ENCODE measurements around the gene USP44. TPM values are rescaled to one million over a fixed set of nuclear protein-coding genes. Genes with fewer than 3 reads are reported as not detected.

Gene USP44
- total and polyA plus RNA-seq, 5 donors, result 0.84 to 3.4 (median 2.0) TPM

- no peaks in the 10 kb centered on the region for H3K27me3 ChIP-seq (ENCODE audit: control insufficient read depth, insufficient read depth)
- no peaks in the 10 kb centered on the region for H3K9me3 ChIP-seq (ENCODE audit: control insufficient read depth, low read length)
- no peaks in the 10 kb centered on the region for H3K4me1 ChIP-seq (ENCODE audit: control insufficient read depth, insufficient read depth, low read length)
- DNase-seq (no peak), ATAC-seq (peak in 1 of 2 donors; percentile 47)
- WGBS, result 54% methylated on average over 5 of the region's 5 CpGs
- no peak overlapping the region for H3K4me3 ChIP-seq (ENCODE audit: low read length)
- no peak overlapping the region for H3K27ac ChIP-seq (ENCODE audit: low read length)
- intact Hi-C loops (cut with DNase I), result loop anchor here in 3 of 4 donors (5.0 to 10.0 kb wide), 4 partner anchors 178 to 418 kb away; no protein-coding TSS in a partner anchor
Observed at GRCh38 chr12:95532851-95533250, 18.4 kb downstream of the USP44 start.

- DNase-seq (no peak), ATAC-seq (no peak)
- Histone ChIP-seq H3K4me1 (ENCODE audit: control insufficient read depth, insufficient read depth, low read length) (no peaks in the 10 kb centered on the region), H3K4me3 (ENCODE audit: low read length) (no peak overlapping the region), H3K27ac (ENCODE audit: low read length) (no peak overlapping the region), H3K27me3 (ENCODE audit: control insufficient read depth, insufficient read depth) (no peaks in the 10 kb centered on the region), H3K9me3 (ENCODE audit: control insufficient read depth, low read length) (no peaks in the 10 kb centered on the region)
- 81% methylated on average over 4 of the region's 4 CpGs for WGBS
- intact Hi-C loops (cut with DNase I), result loop anchor here in 3 of 4 donors (5.0 to 10.0 kb wide), 4 partner anchors 175 to 415 kb away; no protein-coding TSS in a partner anchor
Observed at GRCh38 chr12:95529693-95530225, 21.5 kb downstream of the USP44 start.

- ATAC-seq (no peak), DNase-seq (no peak)
- Histone ChIP-seq H3K27ac (ENCODE audit: low read length) (no peak overlapping the region), H3K4me1 (ENCODE audit: control insufficient read depth, insufficient read depth, low read length) (no peaks in the 10 kb centered on the region), H3K4me3 (ENCODE audit: low read length) (no peak overlapping the region), H3K27me3 (ENCODE audit: control insufficient read depth, insufficient read depth) (no peaks in the 10 kb centered on the region), H3K9me3 (ENCODE audit: control insufficient read depth, low read length) (no peaks in the 10 kb centered on the region)
- intact Hi-C loops (cut with DNase I), result no loop called here
- 59% methylated on average over 4 of the region's 4 CpGs for WGBS
Observed at GRCh38 chr12:95528431-95528830, 22.8 kb downstream of the USP44 start.

- DNase-seq (no peak), ATAC-seq (no peak)
- WGBS, result 91% methylated on average over 8 of the region's 8 CpGs
- H3K4me1 ChIP-seq (ENCODE audit: control insufficient read depth, insufficient read depth, low read length), result no peaks in the 10 kb centered on the region
- H3K27me3 ChIP-seq (ENCODE audit: control insufficient read depth, insufficient read depth), result no peaks in the 10 kb centered on the region
- no peaks in the 10 kb centered on the region for H3K9me3 ChIP-seq (ENCODE audit: control insufficient read depth, low read length)
- no peak overlapping the region for H3K4me3 ChIP-seq (ENCODE audit: low read length)
- intact Hi-C loops (cut with DNase I), result no loop called here
- H3K27ac ChIP-seq (ENCODE audit: low read length), result no peak overlapping the region
Observed at GRCh38 chr12:95522692-95523091, 28.6 kb downstream of the USP44 start.

- no peaks in the 10 kb centered on the region for H3K27me3 ChIP-seq (ENCODE audit: control insufficient read depth, insufficient read depth)
- no peaks in the 10 kb centered on the region for H3K9me3 ChIP-seq (ENCODE audit: control insufficient read depth, low read length)
- intact Hi-C loops (cut with DNase I), result no loop called here
- DNase-seq (no peak), ATAC-seq (no peak)
- H3K27ac ChIP-seq (ENCODE audit: low read length), result no peak overlapping the region
- H3K4me3 ChIP-seq (ENCODE audit: low read length), result no peak overlapping the region
- H3K4me1 ChIP-seq (ENCODE audit: control insufficient read depth, insufficient read depth, low read length), result no peaks in the 10 kb centered on the region
- 73% methylated on average over 6 of the region's 6 CpGs for WGBS
Observed at GRCh38 chr12:95520816-95521215, 30.5 kb downstream of the USP44 start.

GRCh38 chr12:95518944-95519343, 32.3 kb downstream of the USP44 start:
- no peak overlapping the region for H3K27ac ChIP-seq (ENCODE audit: low read length)
- DNase-seq (no peak), ATAC-seq (no peak)
- H3K4me3 ChIP-seq (ENCODE audit: low read length), result no peak overlapping the region
- no peaks in the 10 kb centered on the region for H3K9me3 ChIP-seq (ENCODE audit: control insufficient read depth, low read length)
- intact Hi-C loops (cut with DNase I), result no loop called here
- no peaks in the 10 kb centered on the region for H3K4me1 ChIP-seq (ENCODE audit: control insufficient read depth, insufficient read depth, low read length)
- H3K27me3 ChIP-seq (ENCODE audit: control insufficient read depth, insufficient read depth), result no peaks in the 10 kb centered on the region

GRCh38 chr12:95517246-95517645, 34.0 kb downstream of the USP44 start:
- intact Hi-C loops (cut with DNase I), result no loop called here
- DNase-seq (no peak), ATAC-seq (no peak)
- H3K9me3 ChIP-seq (ENCODE audit: control insufficient read depth, low read length), result no peaks in the 10 kb centered on the region
- H3K4me3 ChIP-seq (ENCODE audit: low read length), result no peak overlapping the region
- H3K4me1 ChIP-seq (ENCODE audit: control insufficient read depth, insufficient read depth, low read length), result no peaks in the 10 kb centered on the region
- no peaks in the 10 kb centered on the region for H3K27me3 ChIP-seq (ENCODE audit: control insufficient read depth, insufficient read depth)
- no peak overlapping the region for H3K27ac ChIP-seq (ENCODE audit: low read length)

- no peaks in the 10 kb centered on the region for H3K27me3 ChIP-seq (ENCODE audit: control insufficient read depth, insufficient read depth)
- H3K9me3 ChIP-seq (ENCODE audit: control insufficient read depth, low read length), result no peaks in the 10 kb centered on the region
- no peak overlapping the region for H3K27ac ChIP-seq (ENCODE audit: low read length)
- DNase-seq (no peak), ATAC-seq (no peak)
- no peak overlapping the region for H3K4me3 ChIP-seq (ENCODE audit: low read length)
- H3K4me1 ChIP-seq (ENCODE audit: control insufficient read depth, insufficient read depth, low read length), result no peaks in the 10 kb centered on the region
- intact Hi-C loops (cut with DNase I), result no loop called here
Observed at GRCh38 chr12:95516757-95517156, 34.5 kb downstream of the USP44 start.

GRCh38 chr12:95515197-95515596, 36.1 kb downstream of the USP44 start:
- DNase-seq (no peak), ATAC-seq (no peak)
- H3K27ac ChIP-seq (ENCODE audit: low read length), result no peak overlapping the region
- H3K9me3 ChIP-seq (ENCODE audit: control insufficient read depth, low read length), result no peaks in the 10 kb centered on the region
- no peaks in the 10 kb centered on the region for H3K27me3 ChIP-seq (ENCODE audit: control insufficient read depth, insufficient read depth)
- no peak overlapping the region for H3K4me3 ChIP-seq (ENCODE audit: low read length)
- no peaks in the 10 kb centered on the region for H3K4me1 ChIP-seq (ENCODE audit: control insufficient read depth, insufficient read depth, low read length)
- intact Hi-C loops (cut with DNase I), result no loop called here
- 96% methylated on average over 3 of the region's 3 CpGs for WGBS

GRCh38 chr12:95513599-95513998, 37.7 kb downstream of the USP44 start:
- Histone ChIP-seq H3K4me3 (ENCODE audit: low read length) (no peak overlapping the region), H3K4me1 (ENCODE audit: control insufficient read depth, insufficient read depth, low read length) (no peaks in the 10 kb centered on the region), H3K27ac (ENCODE audit: low read length) (no peak overlapping the region), H3K9me3 (ENCODE audit: control insufficient read depth, low read length) (no peaks in the 10 kb centered on the region), H3K27me3 (ENCODE audit: control insufficient read depth, insufficient read depth) (no peaks in the 10 kb centered on the region)
- DNase-seq (no peak), ATAC-seq (no peak)
- WGBS, result 95% methylated on average over 5 of the region's 5 CpGs
- intact Hi-C loops (cut with DNase I), result no loop called here

- Histone ChIP-seq H3K4me1 (ENCODE audit: control insufficient read depth, insufficient read depth, low read length) (no peaks in the 10 kb centered on the region), H3K4me3 (ENCODE audit: low read length) (no peak overlapping the region), H3K27me3 (ENCODE audit: control insufficient read depth, insufficient read depth) (no peaks in the 10 kb centered on the region), H3K27ac (ENCODE audit: low read length) (no peak overlapping the region), H3K9me3 (ENCODE audit: control insufficient read depth, low read length) (no peaks in the 10 kb centered on the region)
- DNase-seq, result no peak
- no peak for ATAC-seq
- intact Hi-C loops (cut with DNase I), result no loop called here
- WGBS, result 80% methylated on average over 1 of the region's 1 CpG
Observed at GRCh38 chr12:95511977-95512376, 39.3 kb downstream of the USP44 start.

GRCh38 chr12:95509300-95509699, 42.0 kb downstream of the USP44 start:
- intact Hi-C loops (cut with DNase I), result no loop called here
- no peak overlapping the region for H3K4me3 ChIP-seq (ENCODE audit: low read length)
- whole genome bisulfite sequencing, result 65% methylated on average over 3 of the region's 3 CpGs

More at GRCh38 chr12:95509300-95509699, 42.0 kb downstream of the USP44 start:
- ATAC-seq (no peak), DNase-seq (no peak)
- Histone ChIP-seq H3K27me3 (ENCODE audit: control insufficient read depth, insufficient read depth) (no peaks in the 10 kb centered on the region), H3K9me3 (ENCODE audit: control insufficient read depth, low read length) (no peaks in the 10 kb centered on the region), H3K4me1 (ENCODE audit: control insufficient read depth, insufficient read depth, low read length) (no peaks in the 10 kb centered on the region), H3K27ac (ENCODE audit: low read length) (no peak overlapping the region)

Data from right cardiac atrium (tissue), 5 donors.